ENCODE measurements around the gene TEKTIP1.

Gene TEKTIP1

GRCh38 chr19:3523361-3524077, 15.5 kb upstream of the TEKTIP1 start:
- no peak for DNase-seq (ENCODE audit: extremely low spot score)
- TF ChIP-seq PKNOX1 (IDR thresholded peaks at IDR 0.05) (no peak), SP1 (IDR thresholded peaks at IDR 0.05) (no peak), SUZ12 (IDR thresholded peaks at IDR 0.05) (no peak), FOXA1 (IDR thresholded peaks at IDR 0.05) (no peak), ELF4 (IDR thresholded peaks at IDR 0.05) (no peak), CTBP1 (IDR thresholded peaks at IDR 0.05; ENCODE audit: borderline replicate concordance) (no peak), FOXM1 (IDR thresholded peaks at IDR 0.05; ENCODE audit: borderline replicate concordance) (no peak), FOXK2 (IDR thresholded peaks at IDR 0.05) (no peak), HDGF (IDR thresholded peaks at IDR 0.05; ENCODE audit: borderline replicate concordance) (no peak), NFRKB (IDR thresholded peaks at IDR 0.05) (no peak), LEF1 (IDR thresholded peaks at IDR 0.05; ENCODE audit: borderline replicate concordance) (no peak)
- ChIA-PET POLR2A (no interaction called here), CTCF (no interaction called here)

GRCh38 chr19:3524078-3524842, 14.7 kb upstream of the TEKTIP1 start:
- ChIA-PET CTCF (no interaction called here), POLR2A (no interaction called here)
- no peak for DNase-seq (ENCODE audit: extremely low spot score)
- no peak for TF ChIP-seq ELF4 (IDR thresholded peaks at IDR 0.05)
- TF ChIP-seq FOXK2 (IDR thresholded peaks at IDR 0.05): no peak
- no peak for TF ChIP-seq BHLHE40 (IDR thresholded peaks at IDR 0.05; ENCODE audit: borderline replicate concordance)
- TF ChIP-seq SUZ12 (IDR thresholded peaks at IDR 0.05): no peak
- no peak for TF ChIP-seq LEF1 (IDR thresholded peaks at IDR 0.05; ENCODE audit: borderline replicate concordance)
- no peak for TF ChIP-seq NFRKB (IDR thresholded peaks at IDR 0.05)
- no peak for TF ChIP-seq FOXA1 (IDR thresholded peaks at IDR 0.05)
- no peak for TF ChIP-seq ARNT (IDR thresholded peaks at IDR 0.05)
- TF ChIP-seq FOXM1 (IDR thresholded peaks at IDR 0.05; ENCODE audit: borderline replicate concordance): no peak
- no peak for TF ChIP-seq PKNOX1 (IDR thresholded peaks at IDR 0.05)
- no peak for TF ChIP-seq SP1 (IDR thresholded peaks at IDR 0.05)
- TF ChIP-seq HDGF (IDR thresholded peaks at IDR 0.05; ENCODE audit: borderline replicate concordance): no peak
- no peak for TF ChIP-seq ZNF384 (IDR thresholded peaks at IDR 0.05)
- no peak for TF ChIP-seq TARDBP (IDR thresholded peaks at IDR 0.05)
- no peak for TF ChIP-seq L3MBTL2 (conservative IDR thresholded peaks at IDR 0.05)
- TF ChIP-seq CTBP1 (IDR thresholded peaks at IDR 0.05; ENCODE audit: borderline replicate concordance): no peak

GRCh38 chr19:3524904-3525451, 14.0 kb upstream of the TEKTIP1 start:
- CTCF ChIA-PET: no interaction called here

GRCh38 chr19:3526507-3527237, 12.3 kb upstream of the TEKTIP1 start:
- ChIA-PET POLR2A (no interaction called here), CTCF (no interaction called here)
- TF ChIP-seq FOXK2 (IDR thresholded peaks at IDR 0.05): no peak
- no peak for TF ChIP-seq NFRKB (IDR thresholded peaks at IDR 0.05)
- no peak for TF ChIP-seq L3MBTL2 (conservative IDR thresholded peaks at IDR 0.05)
- no peak for TF ChIP-seq SP1 (IDR thresholded peaks at IDR 0.05)
- no peak for DNase-seq (ENCODE audit: extremely low spot score)

More at GRCh38 chr19:3524904-3525451, 14.0 kb upstream of the TEKTIP1 start:
- POLR2A ChIA-PET: no interaction called here
- TF ChIP-seq ARNT (IDR thresholded peaks at IDR 0.05) (no peak), LEF1 (IDR thresholded peaks at IDR 0.05; ENCODE audit: borderline replicate concordance) (no peak), BHLHE40 (IDR thresholded peaks at IDR 0.05; ENCODE audit: borderline replicate concordance) (no peak), SP1 (IDR thresholded peaks at IDR 0.05) (no peak), ELF4 (IDR thresholded peaks at IDR 0.05) (no peak), TARDBP (IDR thresholded peaks at IDR 0.05) (no peak), NFRKB (IDR thresholded peaks at IDR 0.05) (no peak), L3MBTL2 (conservative IDR thresholded peaks at IDR 0.05) (no peak), PKNOX1 (IDR thresholded peaks at IDR 0.05) (no peak), SUZ12 (IDR thresholded peaks at IDR 0.05) (no peak), HDGF (IDR thresholded peaks at IDR 0.05; ENCODE audit: borderline replicate concordance) (no peak), ZNF384 (IDR thresholded peaks at IDR 0.05) (no peak), FOXA1 (IDR thresholded peaks at IDR 0.05) (no peak), FOXM1 (IDR thresholded peaks at IDR 0.05; ENCODE audit: borderline replicate concordance) (no peak), CTBP1 (IDR thresholded peaks at IDR 0.05; ENCODE audit: borderline replicate concordance) (no peak), FOXK2 (IDR thresholded peaks at IDR 0.05) (no peak)
- DNase-seq (ENCODE audit: extremely low spot score): no peak

- no peak for TF ChIP-seq FOXA1 (IDR thresholded peaks at IDR 0.05)
- TF ChIP-seq TARDBP (IDR thresholded peaks at IDR 0.05): no peak
- TF ChIP-seq FOXK2 (IDR thresholded peaks at IDR 0.05): no peak
- no peak for TF ChIP-seq SP1 (IDR thresholded peaks at IDR 0.05)
- no peak for TF ChIP-seq CTBP1 (IDR thresholded peaks at IDR 0.05; ENCODE audit: borderline replicate concordance)
- no peak for TF ChIP-seq PKNOX1 (IDR thresholded peaks at IDR 0.05)
- no peak for TF ChIP-seq L3MBTL2 (conservative IDR thresholded peaks at IDR 0.05)
- TF ChIP-seq LEF1 (IDR thresholded peaks at IDR 0.05; ENCODE audit: borderline replicate concordance): no peak
- TF ChIP-seq NFRKB (IDR thresholded peaks at IDR 0.05): no peak
- TF ChIP-seq ELF4 (IDR thresholded peaks at IDR 0.05): no peak
- no peak for TF ChIP-seq HDGF (IDR thresholded peaks at IDR 0.05; ENCODE audit: borderline replicate concordance)
- no peak for TF ChIP-seq BHLHE40 (IDR thresholded peaks at IDR 0.05; ENCODE audit: borderline replicate concordance)
- TF ChIP-seq ARNT (IDR thresholded peaks at IDR 0.05): no peak
- no peak for TF ChIP-seq ZNF384 (IDR thresholded peaks at IDR 0.05)
- TF ChIP-seq SUZ12 (IDR thresholded peaks at IDR 0.05): no peak
- TF ChIP-seq FOXM1 (IDR thresholded peaks at IDR 0.05; ENCODE audit: borderline replicate concordance): no peak
- CTCF ChIA-PET: no interaction called here
- DNase-seq (ENCODE audit: extremely low spot score): no peak
- POLR2A ChIA-PET: no interaction called here
Observed at GRCh38 chr19:3527238-3527910, 11.6 kb upstream of the TEKTIP1 start.

Data from HEK293T (cell line).